Measurements from ENCODE around the gene FCHSD1. TPM values are rescaled to one million over a fixed set of nuclear protein-coding genes. Genes with fewer than 3 reads are reported as not detected.
A peak's percentile ranks its signal among the peaks of the same experiment; 100 is the strongest.

The FCHSD1 gene
- total RNA-seq, 4 donors from 2014 or later: 2.4 to 27.2 (median 11.3) TPM

DNA sequence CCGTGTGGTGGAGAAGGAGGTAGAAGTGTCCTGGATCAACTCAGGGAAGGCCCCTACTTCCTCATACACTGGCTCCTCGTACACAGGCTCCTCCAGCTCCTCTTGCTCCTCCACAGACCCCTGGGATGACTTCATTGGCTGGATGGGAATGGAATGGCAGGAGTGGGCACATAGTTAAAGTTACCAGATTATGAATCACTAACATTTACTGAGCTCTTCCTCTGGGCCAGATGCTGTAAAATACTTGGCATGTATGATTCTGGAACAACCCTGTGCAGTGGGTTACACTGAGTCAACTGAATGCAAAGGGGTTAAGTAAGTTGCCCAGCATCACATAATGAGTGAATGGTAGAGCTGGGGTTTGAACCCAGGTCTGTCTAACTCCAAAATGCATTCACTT is 3.1 kb upstream of the FCHSD1 start:
- H3K9me3 ChIP-seq: no peaks in the 10 kb centered on the region
- no peaks in the 10 kb centered on the region for H3K4me1 ChIP-seq
- DNase-seq: no peak
- intact Hi-C loops (cut with DNase I; ENCODE audit: low total_unique reads): no loop called here
- no peaks in the 10 kb centered on the region for H3K27me3 ChIP-seq
- no peak overlapping the region for H3K4me3 ChIP-seq
- H3K27ac ChIP-seq: no peak overlapping the region
- no peaks in the 10 kb centered on the region for H3K36me3 ChIP-seq
- TF ChIP-seq POLR2A (IDR thresholded peaks at IDR 0.05) (no peak), CTCF (IDR thresholded peaks at IDR 0.05) (no peak)

DNA sequence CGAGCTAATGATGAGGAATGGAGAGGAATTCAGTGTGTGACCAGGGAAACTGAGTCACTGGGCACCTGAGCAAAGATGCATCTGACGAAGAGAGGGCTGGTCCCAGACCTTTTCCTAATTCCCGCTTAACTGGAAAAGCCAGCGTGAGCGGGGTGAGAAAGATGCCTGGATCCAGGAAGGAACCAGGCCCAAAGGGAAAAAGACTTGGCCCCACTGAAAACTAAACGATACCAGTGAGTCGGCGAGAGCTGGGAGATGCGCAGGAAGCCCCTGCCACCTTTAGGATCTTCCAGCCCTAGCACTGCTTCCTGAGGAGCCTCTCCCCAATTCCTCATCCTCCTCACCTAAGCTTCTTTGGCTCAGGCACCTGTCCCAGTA is 499 bp upstream of the FCHSD1 start:
- no peak for TF ChIP-seq POLR2A (IDR thresholded peaks at IDR 0.05)
- no peak for TF ChIP-seq CTCF (IDR thresholded peaks at IDR 0.05)
- Histone ChIP-seq H3K4me3 (peak overlapping the region; percentile 57 to 72), H3K36me3 (no peaks in the 10 kb centered on the region), H3K27me3 (no peaks in the 10 kb centered on the region), H3K27ac (peak overlapping the region; percentile 12 to 64), H3K9me3 (no peaks in the 10 kb centered on the region), H3K4me1 (no peaks in the 10 kb centered on the region)
- DNase-seq: no peak
- intact Hi-C loops (cut with DNase I; ENCODE audit: low total_unique reads): no loop called here

DNA sequence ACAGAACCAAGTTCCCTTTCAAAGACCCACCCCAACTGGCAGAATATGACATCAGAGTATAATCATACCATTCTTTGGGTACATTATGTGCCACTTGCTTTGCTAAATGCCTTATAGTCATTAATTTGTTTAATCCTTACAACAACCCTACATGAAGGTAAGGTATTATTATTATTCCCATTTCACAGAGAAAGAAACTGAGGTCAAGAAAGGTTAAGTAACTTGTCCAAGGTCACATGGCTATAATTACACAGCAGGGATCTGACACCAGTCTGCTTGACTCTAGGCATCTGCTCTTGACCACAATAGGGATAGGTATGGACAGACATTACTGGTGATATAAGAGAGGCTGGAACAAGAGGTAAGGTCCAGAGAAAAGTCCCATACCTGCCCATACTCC is 1.2 kb downstream of the FCHSD1 start:
- no peak for DNase-seq
- TF ChIP-seq POLR2A (IDR thresholded peaks at IDR 0.05) (no peak), CTCF (IDR thresholded peaks at IDR 0.05) (no peak)
- H3K36me3 ChIP-seq: no peaks in the 10 kb centered on the region
- H3K4me1 ChIP-seq: no peaks in the 10 kb centered on the region
- no peak overlapping the region for H3K27ac ChIP-seq
- no peaks in the 10 kb centered on the region for H3K9me3 ChIP-seq
- H3K27me3 ChIP-seq: no peaks in the 10 kb centered on the region
- intact Hi-C loops (cut with DNase I; ENCODE audit: low total_unique reads): no loop called here
- H3K4me3 ChIP-seq: no peak overlapping the region

DNA sequence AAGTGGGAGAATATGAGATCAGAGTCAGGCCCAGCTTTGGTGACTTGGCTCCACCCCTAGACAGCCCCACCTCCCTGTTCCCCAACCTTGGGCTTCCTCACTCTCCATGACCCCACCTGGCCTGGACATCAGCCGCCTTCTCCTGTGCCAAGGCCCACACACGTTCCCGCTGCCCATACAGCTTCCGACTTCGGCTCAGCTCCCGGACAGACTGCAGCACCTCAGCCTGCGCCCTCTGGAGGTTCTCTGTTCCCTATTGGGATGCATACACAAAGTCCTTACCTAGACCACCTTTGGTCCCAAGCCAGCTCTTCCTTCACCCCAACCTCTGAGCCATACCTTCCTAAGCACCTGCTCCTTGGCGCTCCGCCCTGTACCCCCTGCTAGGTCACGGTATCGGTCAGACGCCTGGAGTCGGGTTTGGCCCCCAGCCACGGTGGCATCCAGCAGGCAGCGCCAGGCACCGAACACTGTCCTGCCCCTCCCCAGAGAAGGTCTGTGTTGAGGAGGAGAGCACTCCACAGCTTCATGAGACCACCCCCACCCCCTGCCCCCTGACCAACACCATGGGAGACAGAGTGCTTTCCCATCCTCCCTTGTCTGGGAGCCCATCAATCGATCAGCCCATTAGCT is 2.0 kb downstream of the FCHSD1 start:
- TF ChIP-seq CTCF (IDR thresholded peaks at IDR 0.05): no peak
- no peak for TF ChIP-seq POLR2A (IDR thresholded peaks at IDR 0.05)
- peak in 1 of 2 donors; percentile 40 for DNase-seq
- H3K27me3 ChIP-seq: no peaks in the 10 kb centered on the region
- no peaks in the 10 kb centered on the region for H3K36me3 ChIP-seq
- H3K4me1 ChIP-seq: no peaks in the 10 kb centered on the region
- H3K4me3 ChIP-seq: no peak overlapping the region
- no peak overlapping the region for H3K27ac ChIP-seq
- intact Hi-C loops (cut with DNase I; ENCODE audit: low total_unique reads): no loop called here
- no peaks in the 10 kb centered on the region for H3K9me3 ChIP-seq

GRCh38 chr5:141647851-141648250 is 3.4 kb downstream of the FCHSD1 start:
- intact Hi-C loops (cut with DNase I; ENCODE audit: low total_unique reads): no loop called here
- Histone ChIP-seq H3K27me3 (no peaks in the 10 kb centered on the region), H3K4me3 (no peak overlapping the region), H3K4me1 (no peaks in the 10 kb centered on the region), H3K9me3 (no peaks in the 10 kb centered on the region), H3K27ac (no peak overlapping the region), H3K36me3 (no peaks in the 10 kb centered on the region)
- TF ChIP-seq CTCF (IDR thresholded peaks at IDR 0.05): no peak
- no peak for TF ChIP-seq POLR2A (IDR thresholded peaks at IDR 0.05)
- DNase-seq: no peak

All from uterus (tissue), 4 donors.